HG02759 (cell line): ENCODE results near the gene ZNF302.
"Not testable (repeated sequence)": the region's sequence is repeated elsewhere in the genome, so short reads cannot be mapped to it uniquely, and the experiment has no call there.

Experiments
- ATAC-seq: cut with Tn5 transposase; IDR thresholded peaks from one replicate; pipeline ENCODE4 v1.9.1; 2021; ENCODE audit warnings: mild to moderate bottlenecking, moderate library complexity; ENCODE audit not compliant: unreplicated experiment

Gene ZNF302

GRCh38 chr19:34677386-34678084 lies at the start of gene ZNF302:
TSS of gene ZNF302 (plus strand) at chr19:34677678. CDS start at chr19:34678805, 1,127 bp downstream.
- ATAC-seq: peak; percentile 92

GRCh38 chr19:34633802-34634201 lies 43.7 kb upstream of the ZNF302 start:
- ATAC-seq: no peak

- no peak for ATAC-seq
These were observed 37.9 kb upstream of the ZNF302 start for GRCh38 chr19:34639491-34640085.

GRCh38 chr19:34642241-34642640 lies 35.2 kb upstream of the ZNF302 start:
- ATAC-seq: no peak

- ATAC-seq: no peak
These were observed 32.5 kb upstream of the ZNF302 start for GRCh38 chr19:34644991-34645461.

GRCh38 chr19:34645551-34645950 lies 31.9 kb upstream of the ZNF302 start:
- ATAC-seq: no peak

- no peak for ATAC-seq
These were observed 27.5 kb upstream of the ZNF302 start for GRCh38 chr19:34649886-34650543.

- ATAC-seq: no peak
These were observed 25.7 kb upstream of the ZNF302 start for GRCh38 chr19:34651747-34652146.

- no peak for ATAC-seq
These were observed 22.7 kb upstream of the ZNF302 start for GRCh38 chr19:34654796-34655195.

- ATAC-seq: no peak
These were observed 21.8 kb upstream of the ZNF302 start for GRCh38 chr19:34655651-34656050.

GRCh38 chr19:34661357-34661756 lies 16.1 kb upstream of the ZNF302 start:
- no peak for ATAC-seq

- no peak for ATAC-seq
These were observed 14.6 kb upstream of the ZNF302 start for GRCh38 chr19:34662919-34663318.

- ATAC-seq: no peak
These were observed 13.3 kb upstream of the ZNF302 start for GRCh38 chr19:34664168-34664567.

- ATAC-seq: no peak
These were observed 12.6 kb upstream of the ZNF302 start for GRCh38 chr19:34664870-34665269.

- ATAC-seq: not testable (repeated sequence)
These were observed 12.2 kb upstream of the ZNF302 start for GRCh38 chr19:34665275-34665674.

- ATAC-seq: no peak
These were observed 11.1 kb upstream of the ZNF302 start for GRCh38 chr19:34666200-34666957.

GRCh38 chr19:34666958-34667265 lies 10.6 kb upstream of the ZNF302 start:
- no peak for ATAC-seq

GRCh38 chr19:34667349-34668076 lies 10.0 kb upstream of the ZNF302 start:
- ATAC-seq: no peak

GRCh38 chr19:34668077-34668689 lies 9.3 kb upstream of the ZNF302 start:
- not testable (repeated sequence) for ATAC-seq

- ATAC-seq: not testable (repeated sequence)
These were observed 8.8 kb upstream of the ZNF302 start for GRCh38 chr19:34668690-34669089.
